HG03108 (cell line): ENCODE measurements around the gene CCDC92.

ENCODE experiments used
- ATAC-seq: cut with Tn5 transposase; IDR thresholded peaks from one replicate; pipeline ENCODE4 v1.9.1; 2021; ENCODE audit warnings: moderate library complexity; ENCODE audit not compliant: unreplicated experiment

Gene CCDC92

GRCh38 chr12:123937707-123938591 lies 34.7 kb downstream of the CCDC92 start:
- no peak for ATAC-seq

- ATAC-seq, result no peak
Observed at GRCh38 chr12:123936956-123937706, 35.5 kb downstream of the CCDC92 start.

- no peak for ATAC-seq
Observed at GRCh38 chr12:123936471-123936870, 36.2 kb downstream of the CCDC92 start.

GRCh38 chr12:123935956-123936355 lies 36.7 kb downstream of the CCDC92 start:
- ATAC-seq, result no peak

- no peak for ATAC-seq
Observed at GRCh38 chr12:123934829-123935228, 37.8 kb downstream of the CCDC92 start.

- no peak for ATAC-seq
Observed at GRCh38 chr12:123934016-123934620, 38.5 kb downstream of the CCDC92 start.

- ATAC-seq, result no peak
Observed at GRCh38 chr12:123933214-123933613, 39.4 kb downstream of the CCDC92 start.

GRCh38 chr12:123931686-123932321 lies 40.8 kb downstream of the CCDC92 start:
- no peak for ATAC-seq

- ATAC-seq, result no peak
Observed at GRCh38 chr12:123929946-123930583, 42.6 kb downstream of the CCDC92 start.

- no peak for ATAC-seq
Observed at GRCh38 chr12:123928897-123929296, 43.7 kb downstream of the CCDC92 start.

GRCh38 chr12:123928274-123928865 lies 44.3 kb downstream of the CCDC92 start:
- no peak for ATAC-seq

GRCh38 chr12:123924539-123924938 lies 48.1 kb downstream of the CCDC92 start:
- no peak for ATAC-seq

GRCh38 chr12:123923927-123924326 lies 48.7 kb downstream of the CCDC92 start:
- ATAC-seq, result no peak

GRCh38 chr12:123923038-123923437 lies 49.6 kb downstream of the CCDC92 start:
- ATAC-seq, result no peak

GRCh38 chr12:123919980-123920360 lies 52.7 kb downstream of the CCDC92 start:
- ATAC-seq, result no peak

- no peak for ATAC-seq
Observed at GRCh38 chr12:123917337-123917850, 55.2 kb downstream of the CCDC92 start.

- no peak for ATAC-seq
Observed at GRCh38 chr12:123916729-123917128, 55.9 kb downstream of the CCDC92 start.

GRCh38 chr12:123914726-123915333 lies 57.8 kb downstream of the CCDC92 start:
- no peak for ATAC-seq
